GM12873 (cell line): ENCODE data around the gene ARHGAP26.

Experiments
- TF ChIP-seq, protein P1 (sequence below): IDR thresholded peaks from 2 replicates; pipeline ENCODE4 v1.5.1; 2012; ENCODE audit warnings: low read depth, mild to moderate bottlenecking, moderate library complexity, low read length, control low read depth; ENCODE audit not compliant: insufficient read depth; ENCODE audit errors: missing control alignments

Gene ARHGAP26

DNA sequence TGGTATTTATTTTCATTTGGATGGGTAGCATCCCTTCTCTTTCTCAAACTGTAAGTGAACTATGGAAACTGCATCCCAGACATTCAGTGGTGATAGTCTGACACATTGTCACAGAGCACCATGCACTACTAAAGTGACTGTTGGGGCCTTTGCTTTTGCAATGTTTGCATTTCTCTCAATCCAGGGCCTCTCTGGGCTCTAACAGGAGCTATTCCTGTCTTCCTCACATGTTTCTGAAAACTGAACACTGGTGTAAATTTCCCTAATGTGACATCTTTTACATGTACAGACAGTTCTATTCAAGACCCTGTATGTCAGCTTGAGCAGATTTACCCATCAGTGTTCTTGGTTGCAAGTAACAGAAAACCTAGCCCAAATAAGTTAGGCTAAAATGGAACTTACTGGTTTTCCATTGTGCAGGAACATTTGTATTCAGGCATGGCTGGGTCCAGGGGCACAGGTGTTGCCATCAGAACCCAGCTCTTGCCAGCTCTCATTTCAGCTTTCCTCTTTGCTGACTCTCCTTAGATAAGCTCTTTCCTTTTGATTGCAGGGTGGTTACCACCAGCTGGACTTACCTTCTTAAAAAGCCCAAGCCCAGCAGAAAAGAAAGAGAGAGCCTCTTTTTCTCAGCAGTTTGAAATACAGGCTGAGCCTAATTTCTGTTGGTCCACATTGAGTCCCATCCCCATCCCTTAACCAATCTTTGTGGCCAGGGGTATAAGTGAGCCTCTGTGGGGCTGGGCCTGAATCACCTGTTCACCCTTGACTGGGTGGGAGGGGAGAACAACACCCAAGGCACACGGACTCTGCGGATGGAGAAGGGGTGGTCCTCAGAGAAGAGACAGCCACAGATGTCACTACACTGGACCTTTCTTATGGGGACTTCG, 399.0 kb downstream of the ARHGAP26 start:
- TF ChIP-seq, protein P1, sequence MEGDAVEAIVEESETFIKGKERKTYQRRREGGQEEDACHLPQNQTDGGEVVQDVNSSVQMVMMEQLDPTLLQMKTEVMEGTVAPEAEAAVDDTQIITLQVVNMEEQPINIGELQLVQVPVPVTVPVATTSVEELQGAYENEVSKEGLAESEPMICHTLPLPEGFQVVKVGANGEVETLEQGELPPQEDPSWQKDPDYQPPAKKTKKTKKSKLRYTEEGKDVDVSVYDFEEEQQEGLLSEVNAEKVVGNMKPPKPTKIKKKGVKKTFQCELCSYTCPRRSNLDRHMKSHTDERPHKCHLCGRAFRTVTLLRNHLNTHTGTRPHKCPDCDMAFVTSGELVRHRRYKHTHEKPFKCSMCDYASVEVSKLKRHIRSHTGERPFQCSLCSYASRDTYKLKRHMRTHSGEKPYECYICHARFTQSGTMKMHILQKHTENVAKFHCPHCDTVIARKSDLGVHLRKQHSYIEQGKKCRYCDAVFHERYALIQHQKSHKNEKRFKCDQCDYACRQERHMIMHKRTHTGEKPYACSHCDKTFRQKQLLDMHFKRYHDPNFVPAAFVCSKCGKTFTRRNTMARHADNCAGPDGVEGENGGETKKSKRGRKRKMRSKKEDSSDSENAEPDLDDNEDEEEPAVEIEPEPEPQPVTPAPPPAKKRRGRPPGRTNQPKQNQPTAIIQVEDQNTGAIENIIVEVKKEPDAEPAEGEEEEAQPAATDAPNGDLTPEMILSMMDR, result no peak

DNA sequence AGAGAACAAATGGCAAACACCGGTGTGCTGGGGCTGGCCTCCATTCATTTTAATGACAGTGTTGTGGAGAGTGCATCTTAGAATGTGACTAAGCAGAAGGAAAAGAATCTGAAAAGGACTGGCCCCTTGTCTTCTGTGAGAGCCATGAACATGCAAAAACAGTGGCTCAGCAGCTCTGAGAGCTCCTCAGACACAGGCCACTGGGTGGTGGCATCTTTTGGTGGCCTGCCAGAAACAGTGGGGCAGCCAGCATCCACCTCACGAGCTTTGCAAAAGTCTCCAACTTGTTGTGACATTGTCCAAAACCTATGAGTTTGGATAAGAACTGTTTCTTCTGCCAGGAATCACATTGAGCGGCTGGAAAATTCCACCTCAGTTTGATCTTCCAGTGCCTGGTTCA, 399.9 kb downstream of the ARHGAP26 start:
- TF ChIP-seq, protein P1, result no peak

DNA sequence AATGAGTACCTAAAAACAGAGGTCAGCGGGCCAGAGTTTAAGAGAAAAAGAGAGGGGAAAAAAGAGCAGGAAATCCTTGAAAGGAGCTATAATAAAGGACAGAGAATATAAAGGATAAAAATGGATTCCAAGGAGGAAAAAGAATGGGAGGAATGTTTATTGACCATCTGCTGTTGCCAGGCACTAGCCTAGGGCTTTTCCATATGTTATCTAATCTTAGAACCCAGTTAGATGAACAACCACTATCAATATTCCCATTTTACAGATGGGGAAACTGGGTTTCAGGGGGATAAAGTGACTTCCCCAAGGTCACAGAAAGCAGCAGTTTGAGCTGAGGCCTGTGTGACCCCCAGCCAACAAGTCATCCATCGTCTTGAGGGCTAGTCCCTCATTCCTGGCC, 400.8 kb downstream of the ARHGAP26 start:
- TF ChIP-seq, protein P1, result no peak

DNA sequence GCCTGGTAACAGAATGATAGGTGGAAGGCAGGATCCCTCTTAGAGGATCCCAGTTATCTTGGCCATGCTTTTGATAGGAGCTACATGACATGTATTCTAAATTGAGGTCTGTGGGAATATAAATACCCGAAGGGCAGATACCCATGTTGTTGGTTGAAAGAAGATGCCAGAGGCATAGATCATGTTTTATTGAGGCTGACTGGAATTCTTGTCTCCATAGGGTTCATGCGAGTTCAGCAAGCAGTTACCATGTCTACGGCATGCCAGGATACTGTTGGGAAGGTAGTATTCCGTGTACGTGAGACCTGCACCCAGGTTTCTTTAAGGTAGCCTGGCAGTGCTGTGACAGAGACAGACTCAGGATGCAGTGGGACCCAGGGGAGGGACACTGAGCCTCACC, 402.6 kb downstream of the ARHGAP26 start:
- TF ChIP-seq, protein P1, result no peak

DNA sequence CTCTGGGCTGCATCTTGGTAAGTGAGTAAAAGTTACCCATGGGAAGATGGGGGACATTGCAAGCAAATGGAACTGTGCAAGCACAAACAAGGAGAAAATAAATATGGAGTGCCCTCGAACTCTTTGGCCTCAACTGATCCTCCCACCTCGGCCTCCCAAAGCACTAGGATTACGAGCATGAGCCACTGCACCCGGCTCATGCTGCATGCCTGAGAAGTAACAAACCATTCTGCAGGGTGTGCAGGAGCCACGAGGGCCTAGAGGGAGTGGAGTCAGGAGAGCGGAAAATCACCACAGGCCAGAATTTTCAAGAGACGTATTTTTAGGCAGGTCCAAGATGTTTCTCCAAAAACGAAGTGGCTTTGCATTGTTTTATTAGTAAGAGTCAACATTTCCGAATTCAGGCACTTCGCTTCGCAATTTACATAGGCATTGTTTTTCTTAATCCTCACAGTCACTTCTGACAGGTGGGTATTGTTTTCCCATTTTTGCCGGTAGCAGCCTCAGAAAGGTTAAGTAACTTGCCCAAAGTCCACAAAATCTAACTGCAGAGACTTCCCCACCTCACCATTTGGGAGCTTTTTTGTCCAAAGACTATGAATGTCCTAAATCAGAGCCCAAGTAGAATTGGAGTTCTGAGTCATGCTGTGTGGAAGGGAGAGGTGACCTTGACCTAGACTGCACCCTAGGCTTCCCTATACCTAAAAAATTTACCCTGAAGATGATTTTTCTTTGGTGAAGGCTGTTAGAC, 403.1 kb downstream of the ARHGAP26 start:
- TF ChIP-seq, protein P1, result no peak

DNA sequence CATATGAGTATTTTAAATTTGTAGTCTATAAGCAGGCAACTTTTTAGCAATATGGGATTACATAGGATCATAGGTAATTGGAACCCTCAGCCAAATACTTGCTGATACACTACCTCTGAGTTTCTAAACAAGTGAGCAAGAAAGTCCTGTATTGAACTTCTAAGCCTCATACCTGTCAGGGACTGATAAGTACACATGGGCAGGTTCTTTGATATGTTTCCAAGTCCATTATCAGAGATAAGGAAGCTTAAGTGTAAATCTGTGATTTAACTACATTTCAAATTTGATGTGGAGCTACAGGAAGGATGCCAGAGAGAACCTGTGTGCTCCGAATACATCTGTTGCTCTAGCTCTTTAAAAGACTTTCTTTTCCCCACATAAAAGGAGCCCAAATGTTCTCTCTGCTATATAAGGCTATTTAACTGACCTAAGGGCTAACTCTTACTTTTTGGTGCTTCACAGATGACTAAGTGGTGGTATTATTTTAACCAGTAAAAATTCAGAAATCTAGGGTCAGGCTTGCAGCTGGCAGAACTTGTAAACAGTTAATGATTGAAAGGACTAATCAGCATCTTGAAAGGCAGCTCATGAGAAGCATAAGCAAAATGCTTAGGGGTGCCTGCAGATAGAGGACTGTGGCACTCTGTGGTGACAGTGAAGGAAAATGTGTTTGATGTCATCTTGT, 404.7 kb downstream of the ARHGAP26 start:
- TF ChIP-seq, protein P1, result no peak

DNA sequence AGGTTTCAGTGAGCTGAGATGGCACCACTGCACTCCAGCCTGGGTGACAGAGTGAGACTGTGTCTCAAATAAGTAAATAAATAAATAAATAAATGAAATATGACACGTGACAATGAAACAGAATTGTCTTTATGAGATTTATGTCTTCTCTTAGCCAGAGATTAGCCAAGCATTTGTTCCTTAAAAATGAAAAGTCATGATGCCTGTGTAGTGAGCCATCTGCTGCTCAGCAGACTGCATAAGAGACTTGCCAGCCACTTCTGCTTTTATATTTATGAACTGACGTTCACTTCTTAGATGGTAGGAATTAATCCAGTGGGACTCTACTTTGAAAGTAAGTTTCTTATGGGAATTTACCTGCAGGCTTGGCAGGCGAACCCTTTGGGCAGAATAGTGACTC, 405.9 kb downstream of the ARHGAP26 start:
- TF ChIP-seq, protein P1, result no peak
